Activated T-helper 9 cell treated with anti-CD3 and anti-CD28 coated beads, Interleukin-2, amount 50 U/mL, for 16 hours (primary cell): Measurements from ENCODE around the gene NDUFB7.
"Not testable (repeated sequence)": the region's sequence is repeated elsewhere in the genome, so short reads cannot be mapped to it uniquely, and the experiment has no call there.

Experiments
- DNase-seq: peaks from one replicate; pipeline ENCODE4 v3.0.0-alpha.2; 2020; ENCODE audit warnings: low read depth

The NDUFB7 gene

DNA sequence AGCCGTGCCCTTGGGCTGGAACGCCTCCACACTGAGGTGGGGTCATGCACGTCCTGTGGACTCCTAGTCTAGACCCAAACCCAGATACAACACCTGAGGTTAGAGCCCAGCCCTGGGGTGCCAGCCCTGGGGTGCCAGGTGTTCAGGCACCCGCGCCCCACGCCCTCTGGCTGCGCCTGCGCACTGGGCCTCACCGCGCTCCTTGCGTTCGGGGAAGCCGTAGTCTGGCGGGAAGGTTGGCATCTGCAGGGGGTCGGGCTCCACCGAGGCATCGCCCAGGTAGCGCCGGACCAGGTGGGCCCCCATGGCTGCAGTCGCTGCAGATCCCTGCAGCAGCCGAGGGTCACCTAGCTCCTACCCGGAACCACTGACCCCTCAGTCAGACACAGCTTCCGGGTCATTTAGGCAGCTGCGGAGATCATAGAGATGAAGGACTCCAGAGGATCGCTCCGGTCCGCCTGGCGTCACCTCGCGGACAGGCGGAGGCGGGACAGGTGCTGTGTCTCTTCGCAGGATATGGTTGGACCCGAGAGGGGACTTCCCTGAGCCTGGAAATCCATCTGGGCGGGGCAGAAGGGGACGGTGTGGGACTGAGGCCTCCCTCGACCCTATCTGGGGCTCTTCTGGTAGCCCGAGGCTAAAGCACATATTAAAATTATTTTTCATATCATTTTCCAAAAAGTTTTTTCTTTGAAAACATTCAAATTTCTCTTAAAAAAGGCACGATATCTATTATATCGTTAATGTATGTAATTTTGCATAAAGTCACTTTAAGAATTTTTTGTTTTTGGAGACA is at the start of gene NDUFB7:
Gene NDUFB7, minus strand, starts transcription at position 372 of the 796 bp plus-strand sequence. Its CDS starts 66 bp downstream, at position 306.
- DNase-seq, result peak; percentile 90

- DNase-seq, result no peak
Observed at GRCh38 chr19:14619404-14619803, 47.5 kb upstream of the NDUFB7 start.

GRCh38 chr19:14616407-14616806 is 44.5 kb upstream of the NDUFB7 start:
- no peak for DNase-seq

DNA sequence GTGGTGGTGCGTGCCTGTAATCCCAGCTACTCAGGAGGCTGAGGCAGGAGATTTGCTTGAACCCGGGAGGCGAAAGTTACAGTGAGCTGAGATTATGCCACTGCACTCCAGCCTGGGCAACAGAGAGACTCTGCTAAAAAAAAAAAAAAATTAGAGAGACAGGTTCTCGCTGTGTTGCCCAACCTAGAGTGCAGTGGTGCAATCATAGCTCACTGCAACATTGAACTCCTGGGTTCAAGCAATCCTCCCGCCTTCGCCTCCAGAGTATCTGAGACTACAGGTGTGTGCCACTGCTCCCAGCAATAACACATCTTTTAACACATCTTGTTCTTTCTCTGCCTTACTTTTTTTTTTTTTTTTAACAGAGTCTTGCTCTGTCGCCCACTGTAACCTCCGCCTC is 43.8 kb upstream of the NDUFB7 start:
- DNase-seq, result no peak

- no peak for DNase-seq
Observed at GRCh38 chr19:14614099-14614412, 42.2 kb upstream of the NDUFB7 start.

- DNase-seq, result not testable (repeated sequence)
Observed at GRCh38 chr19:14613399-14614098, 41.7 kb upstream of the NDUFB7 start.

DNA sequence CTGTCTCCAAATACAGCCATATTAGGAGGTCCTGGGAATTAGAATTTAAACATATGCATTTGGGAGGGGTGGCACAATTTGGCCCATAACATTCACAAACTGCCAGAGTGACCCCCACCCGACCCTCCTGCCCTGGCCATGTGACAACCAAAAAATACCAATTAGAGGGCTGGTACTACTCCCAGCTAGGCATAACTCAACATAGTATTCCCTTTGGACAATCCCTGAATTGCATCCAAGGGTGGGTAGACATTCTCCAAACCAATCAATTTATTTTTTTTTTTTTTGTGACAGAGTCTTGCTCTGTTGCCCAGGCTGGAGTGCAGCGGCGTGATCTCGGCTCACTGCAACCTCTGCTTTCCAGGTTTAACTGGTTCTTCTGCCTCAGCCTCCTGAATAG is 40.8 kb upstream of the NDUFB7 start:
- DNase-seq, result no peak

- not testable (repeated sequence) for DNase-seq
Observed at GRCh38 chr19:14612242-14612641, 40.4 kb upstream of the NDUFB7 start.

DNA sequence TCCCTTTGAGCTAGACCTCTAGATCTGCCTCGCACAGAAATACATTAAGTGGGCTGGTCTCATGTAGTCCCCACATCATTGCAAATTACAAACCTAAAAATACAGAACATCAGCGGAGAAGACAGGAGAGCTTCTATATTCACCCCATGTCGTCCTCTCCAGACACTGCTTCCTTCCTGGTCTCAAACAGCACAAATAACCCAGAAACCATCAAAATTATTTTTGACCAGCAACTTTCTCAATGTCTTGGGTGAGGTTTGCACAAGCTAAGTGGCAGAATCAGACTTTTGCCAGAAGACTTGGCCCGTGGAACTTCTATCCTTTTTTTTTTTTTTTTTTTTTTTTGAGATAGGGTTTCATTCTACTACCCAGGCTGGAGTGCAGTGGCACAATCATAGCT is 39.2 kb upstream of the NDUFB7 start:
- no peak for DNase-seq

GRCh38 chr19:14606627-14607026 is 34.8 kb upstream of the NDUFB7 start:
- DNase-seq, result no peak

- DNase-seq, result no peak
Observed at GRCh38 chr19:14603990-14604387, 32.1 kb upstream of the NDUFB7 start.

GRCh38 chr19:14599548-14600147 is 27.8 kb upstream of the NDUFB7 start:
- DNase-seq, result no peak

- DNase-seq, result no peak
Observed at GRCh38 chr19:14595558-14595957, 23.7 kb upstream of the NDUFB7 start.

DNA sequence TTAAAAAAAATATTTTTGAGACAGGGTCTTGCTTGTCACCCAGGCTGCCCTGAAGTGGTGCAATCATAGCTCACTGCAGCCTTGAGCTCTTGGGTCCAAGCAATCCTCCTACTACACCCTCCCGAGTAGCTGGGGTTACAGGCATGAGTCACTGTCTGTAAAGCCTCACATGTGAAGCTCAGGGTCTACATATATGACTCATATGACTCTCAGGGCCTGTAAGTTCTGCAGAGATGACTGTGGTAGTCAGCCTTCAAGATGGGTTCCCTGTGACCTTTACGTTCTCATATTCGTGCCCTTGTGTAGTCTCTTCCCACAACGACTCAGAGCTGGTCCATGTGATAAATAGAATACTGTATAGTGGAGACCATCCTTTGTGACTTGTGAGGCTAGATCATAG is 17.6 kb upstream of the NDUFB7 start:
- DNase-seq, result not testable (repeated sequence)

DNA sequence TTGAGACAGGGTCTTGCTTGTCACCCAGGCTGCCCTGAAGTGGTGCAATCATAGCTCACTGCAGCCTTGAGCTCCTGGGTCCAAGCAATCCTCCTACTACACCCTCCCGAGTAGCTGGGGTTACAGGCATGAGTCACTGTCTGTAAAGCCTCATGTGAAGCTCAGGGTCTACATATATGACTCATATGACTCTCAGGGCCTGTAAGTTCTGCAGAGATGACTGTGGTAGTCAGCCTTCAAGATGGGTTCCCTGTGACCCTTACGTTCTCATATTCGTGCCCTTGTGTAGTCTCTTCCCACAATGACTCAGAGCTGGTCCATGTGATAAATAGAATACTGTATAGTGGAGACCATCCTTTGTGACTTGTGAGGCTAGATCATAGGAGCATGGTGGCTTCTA is 13.3 kb upstream of the NDUFB7 start:
- not testable (repeated sequence) for DNase-seq

GRCh38 chr19:14584372-14584771 is 12.5 kb upstream of the NDUFB7 start:
- not testable (repeated sequence) for DNase-seq

DNA sequence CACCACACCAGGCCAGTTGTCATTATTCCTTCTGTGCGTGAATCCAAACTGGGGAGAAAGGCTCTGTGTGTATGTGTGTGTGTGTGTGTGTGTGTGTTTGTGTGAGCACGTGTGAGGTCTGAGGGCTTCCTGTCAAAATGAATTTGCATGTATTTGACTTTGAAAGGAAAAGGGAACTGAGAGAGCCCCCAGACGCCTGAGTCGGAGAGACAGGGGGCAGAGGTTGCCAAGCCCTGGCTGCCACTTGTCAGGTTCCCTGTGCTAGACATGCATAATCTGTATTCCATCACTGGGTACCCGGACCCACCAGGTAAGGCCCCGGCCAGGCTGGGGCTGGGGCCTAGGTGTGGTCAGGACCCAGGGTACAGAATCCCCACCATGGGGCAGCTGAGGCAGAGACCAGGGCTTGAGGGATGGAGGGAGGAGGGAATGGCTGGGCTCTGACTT is 11.1 kb upstream of the NDUFB7 start, which contains the start of gene CLEC17A:
Gene CLEC17A, plus strand, starts transcription at position 191 of the 447 bp plus-strand sequence. Its CDS starts 77 bp downstream, at position 268.
- no peak for DNase-seq

DNA sequence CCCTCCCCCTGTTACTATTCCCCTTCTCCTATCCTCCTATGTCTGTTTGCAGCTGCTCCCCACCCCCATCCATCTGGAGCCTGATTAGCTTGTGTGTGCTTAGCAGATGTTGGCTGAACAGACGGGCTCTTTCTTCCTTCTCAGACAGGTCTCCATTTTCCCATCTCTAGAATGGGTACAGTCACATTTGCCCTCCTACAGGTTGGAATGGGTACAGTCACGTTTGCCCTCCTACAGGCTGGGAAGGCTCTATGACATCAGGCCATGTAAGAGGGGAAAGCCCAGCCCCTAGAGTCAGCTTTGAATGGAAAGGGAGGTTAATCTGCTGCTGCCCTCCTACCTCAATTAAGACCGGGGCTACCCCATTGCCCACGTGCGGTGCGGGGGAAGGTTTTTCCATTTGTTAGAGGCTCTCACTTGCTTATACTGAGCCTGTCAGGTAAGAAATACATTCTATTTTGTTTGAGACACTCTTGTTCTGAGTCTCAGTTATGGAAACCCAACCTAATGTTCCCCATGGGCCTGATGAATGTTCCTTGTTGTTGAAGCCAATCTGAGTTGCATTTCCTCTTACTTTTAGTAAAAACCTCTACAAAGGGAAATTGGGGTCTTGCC is 8.9 kb upstream of the NDUFB7 start:
- DNase-seq, result peak; percentile 50

DNA sequence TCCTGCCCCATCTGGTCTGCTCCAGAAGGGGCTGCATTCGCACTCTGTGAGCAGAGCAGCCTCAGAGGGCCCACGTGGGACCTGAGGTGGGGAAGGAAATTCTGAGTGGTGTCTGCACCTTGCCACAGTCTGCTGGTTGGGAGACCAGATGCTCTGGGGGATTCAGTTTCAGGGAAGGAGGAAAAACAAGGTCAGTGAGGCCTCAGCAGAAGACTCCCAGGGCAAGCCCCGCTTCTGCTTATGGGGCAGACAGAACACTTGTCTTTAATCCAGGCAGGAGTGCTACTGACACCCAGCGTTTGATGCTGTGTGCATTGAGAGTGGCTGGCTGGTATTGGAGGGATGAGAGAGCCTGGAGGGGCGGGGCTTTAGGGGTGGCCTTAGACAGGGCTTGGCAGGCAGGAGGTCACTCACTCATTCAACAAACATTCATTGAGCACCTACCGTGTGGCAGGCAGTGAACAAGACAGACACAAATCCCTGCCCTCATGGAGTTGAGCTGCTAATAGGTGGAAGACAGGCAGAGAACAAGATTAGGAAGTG is 6.1 kb upstream of the NDUFB7 start:
- DNase-seq, result no peak

DNA sequence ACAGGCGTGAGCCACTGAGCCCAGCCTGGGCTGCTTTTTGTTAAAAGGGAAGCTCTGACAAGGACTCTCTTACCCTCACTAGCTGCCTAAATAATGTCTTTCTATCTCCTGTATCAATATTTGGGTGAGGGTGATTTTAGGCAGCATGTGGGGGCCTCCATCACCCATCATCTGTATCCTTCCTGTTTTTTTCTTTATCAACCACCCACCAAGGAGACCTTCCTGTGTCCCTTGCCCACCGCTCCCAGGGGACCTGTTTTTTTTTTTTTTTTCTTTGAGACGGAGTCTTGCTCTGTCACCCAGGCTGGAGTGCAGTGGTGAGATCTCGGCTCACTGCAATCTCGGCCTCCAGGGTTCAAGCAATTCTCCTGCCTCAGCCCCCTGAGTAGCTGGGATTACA is 5.4 kb upstream of the NDUFB7 start:
- DNase-seq, result no peak

- no peak for DNase-seq
Observed at GRCh38 chr19:14576363-14576762, 4.5 kb upstream of the NDUFB7 start.

GRCh38 chr19:14575428-14575980 is 3.6 kb upstream of the NDUFB7 start:
- no peak for DNase-seq
